Subcutaneous adipose tissue (tissue), 4 donors: Measurements from ENCODE around the gene MOB3C. TPM values are rescaled to one million over a fixed set of nuclear protein-coding genes. Genes with fewer than 3 reads are reported as not detected.

Experiments used
- CTCF ChIP-seq: fragments of 450-650 bp; IDR thresholded peaks from one replicate; pipeline ENCODE4 v1.5.1; 2016; ENCODE audit warnings: low read depth, mild to moderate bottlenecking, control low read depth, antibody characterized with exemption, moderate library complexity
- total RNA-seq, 4 donors: library from RNA; depleted of rRNA; stranded (reverse); fragments of >200 nt; gene quantifications; one replicate each; pipeline ENCODE4 v1.1.0, GENCODE V29; 2016

MOB3C gene
- total RNA-seq, 4 donors from 2014 or later = 14.5 to 19.2 (median 16.4) TPM

- TF ChIP-seq CTCF = no peak
Measured at GRCh38 chr1:46617108-46617800, 643 bp upstream of the MOB3C start.

GRCh38 chr1:46615735-46616134 lies 876 bp downstream of the MOB3C start:
- no peak for TF ChIP-seq CTCF

GRCh38 chr1:46615088-46615487 lies 1.5 kb downstream of the MOB3C start:
- TF ChIP-seq CTCF = no peak

GRCh38 chr1:46614604-46614984 lies 2.0 kb downstream of the MOB3C start:
- no peak for TF ChIP-seq CTCF

- no peak for TF ChIP-seq CTCF
Measured at GRCh38 chr1:46613661-46614603, 2.7 kb downstream of the MOB3C start.

- no peak for TF ChIP-seq CTCF
Measured at GRCh38 chr1:46612937-46613660, 3.5 kb downstream of the MOB3C start.
